SH-SY5Y (cell line): Measurements from ENCODE around the gene CAB39.

ENCODE experiments used
- GATA2 ChIP-seq: IDR thresholded peaks from 2 replicates; pipeline ENCODE4 v1.6.1; 2011; ENCODE audit warnings: mild to moderate bottlenecking, low read depth, low read length
- GATA3 ChIP-seq: IDR thresholded peaks from 2 replicates; pipeline ENCODE4 v1.6.1; 2011; ENCODE audit warnings: low read depth, mild to moderate bottlenecking, low read length, moderate library complexity

The CAB39 gene

DNA sequence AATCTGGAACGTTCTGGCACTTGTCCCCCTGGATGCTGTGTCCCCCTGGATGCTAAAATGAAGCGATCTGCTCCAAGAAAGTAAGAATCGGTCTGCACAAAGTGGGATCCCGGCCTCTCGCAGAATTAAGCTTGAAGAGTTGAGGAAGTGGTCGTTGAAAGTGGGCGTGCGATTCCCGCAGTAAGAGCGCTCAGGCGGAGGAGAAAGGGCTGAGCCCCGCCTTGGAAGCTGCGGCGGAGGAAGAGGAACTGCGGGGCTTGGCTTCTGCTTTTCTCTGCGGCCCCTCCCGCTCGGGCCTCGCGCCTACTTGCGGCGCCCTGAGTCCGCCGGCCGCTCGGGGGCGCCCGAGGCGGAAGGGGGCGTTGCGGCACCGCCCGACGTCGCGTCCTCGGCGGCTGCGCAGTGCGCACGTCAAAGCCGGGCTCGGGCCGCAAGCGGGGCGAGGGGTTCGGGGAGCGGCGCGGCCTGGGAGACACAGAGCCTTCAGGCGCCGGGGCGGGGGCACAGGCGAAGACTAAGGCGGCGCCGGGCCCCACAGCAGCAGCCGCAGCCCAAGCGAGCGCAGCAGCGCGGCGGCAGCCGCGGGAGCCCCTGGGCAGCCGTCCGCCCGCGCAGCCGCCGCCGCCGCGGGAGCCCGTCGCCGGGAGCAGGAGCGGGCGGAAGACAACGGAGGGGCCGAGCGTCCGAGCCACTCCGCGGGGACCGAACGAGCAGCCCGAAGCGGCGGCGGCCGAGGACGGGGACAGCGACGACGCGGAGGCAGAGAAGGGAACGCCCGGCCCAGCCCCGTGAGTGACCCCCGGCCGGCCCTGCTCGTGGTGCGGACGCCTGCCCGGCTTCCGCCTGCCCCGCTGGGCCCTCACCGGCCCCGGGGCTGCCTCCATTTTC lies at the start of gene CAB39:
Gene CAB39 (plus strand): TSS at position 400 of the 888 bp plus-strand sequence. CDS start 47,160 bp downstream, outside the sequence.
- no peak for TF ChIP-seq GATA3
- TF ChIP-seq GATA2: no peak

DNA sequence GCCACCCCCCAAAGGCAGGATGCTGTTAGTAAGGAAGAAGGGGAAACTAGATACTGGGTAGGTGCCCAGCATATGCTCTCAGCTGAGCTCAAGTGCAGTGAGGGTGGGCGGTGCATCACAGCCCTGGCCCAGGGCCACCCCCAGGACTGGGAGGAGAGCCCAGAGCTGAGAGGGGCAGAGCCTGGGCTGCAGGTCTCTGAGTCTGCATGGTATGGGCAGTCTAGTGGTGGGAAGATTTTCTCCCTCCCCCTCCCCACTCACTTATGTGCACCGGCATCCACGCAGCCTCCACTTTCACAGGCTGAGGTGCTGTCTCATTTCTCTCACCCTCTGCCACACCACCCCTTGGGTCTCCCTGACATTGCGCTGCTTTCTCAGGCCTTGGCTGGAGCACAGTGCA lies 48.5 kb upstream of the CAB39 start:
- no peak for TF ChIP-seq GATA3
- TF ChIP-seq GATA2: no peak

DNA sequence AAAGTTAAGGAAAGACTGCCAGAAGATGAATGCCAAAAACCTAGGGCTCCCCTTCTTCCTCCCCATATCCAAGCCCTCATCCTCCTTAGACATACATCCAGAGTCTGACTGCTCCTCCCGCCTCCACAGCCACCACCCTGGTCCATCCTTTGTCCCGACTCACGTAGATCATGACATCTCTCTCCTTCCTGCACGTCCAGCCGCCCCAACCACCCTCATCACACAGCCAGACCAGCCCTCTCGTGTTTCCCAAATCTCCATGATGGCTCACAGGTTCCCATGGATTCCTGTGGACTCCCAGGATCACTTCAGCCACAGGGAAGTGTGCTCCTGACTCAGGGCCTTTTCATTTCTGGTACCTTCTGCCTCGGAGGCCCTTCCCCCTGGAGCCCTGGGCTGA lies 47.8 kb upstream of the CAB39 start:
- TF ChIP-seq GATA3: no peak
- TF ChIP-seq GATA2: no peak

DNA sequence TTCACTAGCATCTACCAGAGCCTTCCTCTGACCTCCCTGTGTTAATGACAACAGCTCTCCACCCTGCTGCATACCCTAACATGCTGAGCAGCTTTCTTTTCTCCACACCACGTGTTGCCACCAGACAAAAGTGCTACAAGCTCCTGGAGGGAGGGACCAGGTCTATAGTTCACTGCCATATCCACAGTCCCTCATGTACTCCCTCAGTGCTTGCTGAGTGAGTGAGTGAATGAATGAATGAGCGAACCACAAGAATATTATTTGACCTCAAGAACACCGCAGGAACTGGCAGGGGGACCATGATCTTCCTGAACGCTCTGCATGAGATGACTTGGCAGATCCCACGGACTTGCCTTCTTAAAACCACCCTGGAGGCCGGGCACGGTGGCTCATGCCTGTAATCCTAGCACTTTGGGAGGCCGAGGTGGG lies 47.4 kb upstream of the CAB39 start:
- TF ChIP-seq GATA3: no peak
- TF ChIP-seq GATA2: no peak

DNA sequence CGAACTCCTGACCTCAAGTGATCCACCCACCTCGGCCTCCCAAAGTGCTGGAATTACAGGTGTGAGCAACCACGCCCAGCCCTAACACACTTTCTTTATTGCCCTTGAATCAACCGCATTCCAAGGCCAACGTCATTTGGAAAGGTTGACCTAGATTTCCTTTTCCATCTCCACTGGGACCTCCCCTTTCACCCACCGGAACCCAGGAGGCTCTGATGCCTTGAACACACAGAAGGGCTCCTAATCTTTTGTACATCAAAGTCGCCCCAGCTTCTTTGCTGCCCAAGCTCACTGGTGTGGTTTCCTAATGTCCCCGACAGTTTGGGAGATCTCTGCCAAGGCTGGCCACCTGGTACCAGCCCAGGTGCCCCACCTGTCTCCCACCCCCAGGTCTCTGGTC lies 46.2 kb upstream of the CAB39 start:
- TF ChIP-seq GATA3 (no peak), GATA2 (no peak)

DNA sequence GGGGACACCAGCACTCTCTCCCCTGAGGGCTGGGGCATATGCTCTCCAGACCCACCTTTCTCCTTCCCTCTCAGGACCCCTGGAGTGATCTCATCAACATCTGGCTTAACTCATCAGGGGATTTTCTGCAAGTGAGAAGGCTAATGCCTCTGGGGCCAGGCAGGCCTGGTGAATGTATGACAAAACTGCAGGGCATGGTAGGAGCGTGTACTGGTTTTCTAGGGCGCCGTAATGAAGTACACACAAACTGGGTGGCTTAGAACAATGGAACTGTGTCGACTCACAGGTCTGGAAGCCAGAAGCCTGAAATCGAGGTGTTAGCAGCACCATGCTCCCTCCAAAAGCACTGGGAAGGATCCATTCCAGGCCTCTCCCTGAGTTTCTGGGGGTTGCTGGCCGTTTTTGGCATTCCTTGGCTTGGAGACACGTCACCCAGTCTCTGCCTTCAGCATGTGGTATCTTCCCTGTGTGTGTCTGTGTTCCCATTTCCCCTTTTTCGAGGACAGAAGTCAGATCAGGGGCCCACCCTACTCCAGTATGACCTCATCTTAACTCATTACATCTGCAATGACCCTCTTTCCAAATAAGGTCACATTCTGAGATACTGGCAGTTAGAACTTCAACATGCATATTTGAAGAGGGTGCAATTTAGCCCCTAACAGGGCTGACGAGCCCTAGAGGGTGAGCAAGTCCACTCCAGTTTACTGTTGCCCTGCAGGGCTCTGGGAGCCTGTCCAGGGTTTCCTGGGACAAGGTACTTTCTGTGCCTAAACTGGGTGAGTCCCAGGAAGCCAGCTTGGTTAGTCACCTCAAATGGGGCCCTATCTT lies 45.5 kb upstream of the CAB39 start:
- TF ChIP-seq GATA3: no peak
- no peak for TF ChIP-seq GATA2

DNA sequence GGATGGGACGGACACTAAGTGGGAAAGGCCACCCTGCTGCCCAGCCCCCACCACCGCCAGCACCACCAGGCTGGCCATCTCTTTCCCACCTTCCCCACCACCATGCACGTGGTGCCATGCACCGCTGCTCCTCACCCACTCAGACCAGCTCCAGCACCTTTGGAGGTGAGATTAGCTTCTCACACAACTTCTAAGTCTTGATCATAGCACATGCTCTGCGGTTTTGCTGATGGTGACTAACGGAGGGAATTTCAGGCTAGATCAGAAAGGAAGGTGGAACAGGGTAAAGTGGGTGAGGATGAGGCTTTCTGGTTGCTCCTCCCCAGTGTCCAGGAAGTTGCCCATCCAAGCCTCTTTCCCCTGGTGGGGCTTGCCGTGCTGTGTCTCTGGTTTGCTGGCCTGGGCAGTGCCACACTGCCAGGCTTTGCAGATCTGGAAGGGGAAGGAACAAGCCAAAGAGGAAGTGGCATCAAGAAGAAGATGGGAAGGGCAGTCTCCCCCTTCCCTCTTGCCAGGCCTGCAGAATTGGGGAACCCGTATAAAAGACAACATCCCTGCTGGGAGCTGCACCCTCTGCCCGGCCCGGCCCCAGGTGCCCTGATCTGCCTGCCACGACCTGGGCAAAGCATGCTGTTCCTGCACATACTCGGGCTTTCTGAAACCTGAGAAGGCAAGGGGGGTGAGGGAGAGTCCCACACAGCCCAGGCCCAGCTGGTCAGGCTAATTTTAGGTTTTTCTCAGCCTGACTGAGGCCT lies 44.3 kb upstream of the CAB39 start:
- TF ChIP-seq GATA3: no peak
- no peak for TF ChIP-seq GATA2

DNA sequence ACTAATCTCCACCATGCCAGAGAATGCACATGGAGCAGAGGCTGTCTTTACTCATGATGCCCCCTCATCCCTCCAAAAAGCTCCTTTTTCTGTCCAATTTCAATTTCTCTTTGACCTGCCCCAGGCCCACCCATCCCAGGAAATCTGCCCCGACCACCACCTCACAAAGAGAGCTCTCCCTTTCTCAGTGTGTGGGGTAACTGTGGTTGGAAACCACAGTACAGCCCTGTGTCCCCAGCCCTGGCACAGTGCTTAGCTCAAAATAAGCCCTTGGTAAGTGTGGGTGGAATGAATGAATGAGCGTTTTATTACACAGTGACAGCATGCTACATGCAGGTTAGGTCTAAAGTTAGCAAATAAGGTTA lies 43.7 kb upstream of the CAB39 start:
- TF ChIP-seq GATA3: no peak

DNA sequence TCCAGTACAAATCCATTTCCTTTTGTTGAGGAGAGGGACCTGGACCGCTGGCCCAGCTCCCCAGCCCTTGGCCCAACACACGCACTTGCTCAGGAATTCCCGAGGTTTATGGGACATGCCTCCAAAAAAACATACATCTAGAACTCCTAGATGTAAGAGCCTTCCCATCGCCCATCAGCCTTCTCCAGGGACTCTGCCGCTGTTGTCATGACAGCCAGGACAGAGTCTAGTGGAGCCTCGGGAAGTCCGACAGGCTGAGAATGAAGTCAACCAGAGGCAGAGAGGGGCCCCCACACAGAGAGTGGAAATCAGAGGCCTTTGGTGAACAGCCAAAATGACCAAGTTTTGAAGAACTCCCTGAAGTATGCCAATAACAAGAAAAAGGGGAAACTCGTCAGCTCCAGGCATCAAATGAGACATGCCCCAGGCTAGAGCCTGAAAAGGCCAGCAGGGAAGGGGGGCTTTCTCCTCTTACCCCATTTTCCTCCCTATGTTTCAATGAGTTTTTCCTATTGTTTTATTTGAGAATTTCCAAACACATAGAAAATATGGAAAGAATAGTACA lies 43.2 kb upstream of the CAB39 start:
- TF ChIP-seq GATA3 (no peak), GATA2 (no peak)

DNA sequence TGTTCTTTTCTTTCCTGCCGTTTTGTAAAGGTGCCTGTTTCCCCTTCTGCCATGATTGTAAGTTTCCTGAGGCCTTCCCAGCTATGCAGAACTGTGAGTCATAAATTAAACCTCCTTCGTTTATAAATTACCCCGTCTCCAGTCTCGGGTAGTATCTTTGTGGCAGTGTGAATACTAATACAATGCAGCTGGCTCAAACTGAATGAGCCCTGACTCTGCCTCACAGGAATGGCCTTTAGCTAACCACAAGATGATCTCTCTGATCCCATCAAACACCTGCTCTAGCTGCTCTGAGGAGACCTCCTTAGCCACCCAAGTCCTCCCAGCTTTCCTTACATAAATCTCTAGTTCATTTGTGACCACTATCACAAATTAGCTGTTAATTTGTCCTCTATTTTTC lies 41.5 kb upstream of the CAB39 start:
- TF ChIP-seq GATA3 (no peak), GATA2 (no peak)

DNA sequence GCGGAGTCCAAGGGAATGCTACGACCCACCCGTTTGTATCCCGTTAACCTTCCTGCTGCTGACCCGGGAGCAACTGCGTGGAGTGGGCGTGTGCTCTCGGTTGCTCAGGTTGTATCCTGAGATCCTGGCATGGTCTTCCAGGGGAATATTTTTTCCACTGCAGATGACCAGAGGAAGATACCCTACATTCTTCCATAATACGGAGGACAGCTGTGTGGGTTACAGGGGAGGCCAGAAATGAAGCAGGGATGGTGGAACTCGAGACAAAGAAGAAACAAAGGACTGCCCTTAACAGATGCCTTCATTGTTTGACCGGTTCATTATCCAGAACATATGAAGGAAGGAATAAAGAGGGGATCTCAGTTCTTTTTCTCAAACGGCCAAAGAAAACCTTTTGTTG lies 39.8 kb upstream of the CAB39 start:
- TF ChIP-seq GATA3 (no peak), GATA2 (no peak)

DNA sequence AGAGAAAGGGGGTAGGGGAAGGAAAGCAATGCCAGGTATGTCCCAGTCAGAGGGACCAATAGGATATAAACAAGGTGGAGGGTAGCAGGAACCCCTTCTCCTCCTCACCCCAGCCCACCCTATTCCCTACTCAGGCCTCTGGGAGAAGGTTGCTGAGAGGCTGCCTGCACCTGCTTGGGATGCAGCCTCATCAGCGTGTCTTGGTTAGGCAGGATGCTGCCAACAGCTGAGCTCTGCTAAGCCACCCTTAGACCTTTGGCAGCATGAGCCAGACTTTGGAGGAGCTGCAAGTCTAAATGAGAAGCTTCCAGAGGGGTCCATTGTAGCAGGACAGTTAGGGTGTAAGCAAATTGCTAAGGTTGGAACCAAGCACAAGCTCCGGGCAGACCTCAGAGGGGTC lies 38.2 kb upstream of the CAB39 start:
- TF ChIP-seq GATA2 (no peak), GATA3 (no peak)

DNA sequence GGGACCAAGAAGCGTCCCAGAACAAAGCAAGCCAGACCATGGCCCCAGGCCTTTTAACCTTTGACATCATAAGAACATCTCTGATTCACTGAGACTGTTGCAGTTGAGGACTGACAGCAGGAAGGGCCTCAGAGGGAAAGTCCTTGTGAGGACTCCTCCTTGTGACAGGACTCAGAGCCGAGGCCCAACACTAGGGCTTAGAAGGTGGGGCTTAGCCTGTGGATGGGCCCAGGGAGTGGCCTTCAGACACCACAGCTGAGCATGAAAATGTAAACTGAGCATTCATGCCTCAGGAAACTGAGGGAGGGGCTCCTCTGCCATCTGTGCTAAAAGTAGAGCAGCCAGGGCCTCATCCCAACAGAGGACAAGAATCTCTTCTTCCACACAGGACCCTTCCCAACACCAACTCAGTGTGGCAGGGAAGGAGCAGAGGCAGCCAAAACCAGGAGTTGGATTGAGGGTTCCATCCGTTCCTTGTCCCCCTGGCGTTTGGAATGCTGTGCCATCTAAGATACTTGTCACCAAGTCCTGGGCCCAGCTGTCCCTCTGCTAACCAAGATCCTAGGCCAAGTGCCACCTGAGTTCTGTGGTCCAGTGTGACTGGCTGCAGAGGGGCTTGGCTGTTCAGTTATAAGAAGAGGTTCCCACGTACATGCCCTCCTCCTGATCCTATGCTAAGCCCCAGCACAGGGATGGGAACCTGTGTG lies 37.5 kb upstream of the CAB39 start:
- no peak for TF ChIP-seq GATA3
- no peak for TF ChIP-seq GATA2
